Measurements from ENCODE around the gene MST1. TPM values are rescaled to one million over a fixed set of nuclear protein-coding genes. Genes with fewer than 3 reads are reported as not detected.

Gene MST1
- total and polyA plus RNA-seq, 12 donors: 7.5 to 241 (median 48.4) TPM

- Histone ChIP-seq H3K27ac (no peak overlapping the region), H3K4me3 (no peak overlapping the region), H3K36me3 (replicated peaks in 1 of 2) (no peaks in the 10 kb centered on the region), H3K27me3 (no peaks in the 10 kb centered on the region), H3K9me3 (replicated peaks in 1 of 3) (no peaks in the 10 kb centered on the region), H3K4me1 (replicated peaks in 1 of 2) (peaks cover 5 to 9% of the 10 kb centered on the region in 2 donors)
- TF ChIP-seq, protein P1, sequence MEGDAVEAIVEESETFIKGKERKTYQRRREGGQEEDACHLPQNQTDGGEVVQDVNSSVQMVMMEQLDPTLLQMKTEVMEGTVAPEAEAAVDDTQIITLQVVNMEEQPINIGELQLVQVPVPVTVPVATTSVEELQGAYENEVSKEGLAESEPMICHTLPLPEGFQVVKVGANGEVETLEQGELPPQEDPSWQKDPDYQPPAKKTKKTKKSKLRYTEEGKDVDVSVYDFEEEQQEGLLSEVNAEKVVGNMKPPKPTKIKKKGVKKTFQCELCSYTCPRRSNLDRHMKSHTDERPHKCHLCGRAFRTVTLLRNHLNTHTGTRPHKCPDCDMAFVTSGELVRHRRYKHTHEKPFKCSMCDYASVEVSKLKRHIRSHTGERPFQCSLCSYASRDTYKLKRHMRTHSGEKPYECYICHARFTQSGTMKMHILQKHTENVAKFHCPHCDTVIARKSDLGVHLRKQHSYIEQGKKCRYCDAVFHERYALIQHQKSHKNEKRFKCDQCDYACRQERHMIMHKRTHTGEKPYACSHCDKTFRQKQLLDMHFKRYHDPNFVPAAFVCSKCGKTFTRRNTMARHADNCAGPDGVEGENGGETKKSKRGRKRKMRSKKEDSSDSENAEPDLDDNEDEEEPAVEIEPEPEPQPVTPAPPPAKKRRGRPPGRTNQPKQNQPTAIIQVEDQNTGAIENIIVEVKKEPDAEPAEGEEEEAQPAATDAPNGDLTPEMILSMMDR (IDR thresholded peaks at IDR 0.05): no peak
- TF ChIP-seq POLR2A (IDR thresholded peaks at IDR 0.05): no peak
- 78 to 97% (median 95%) methylated on average over 3 to 14 of the region's 14 CpGs for WGBS, 4 donors
- intact Hi-C loops (cut with DNase I): no loop called here
- DNase-seq: no peak
Measured at GRCh38 chr3:49641921-49642707, 47.2 kb downstream of the MST1 start.

- WGBS, 4 donors: 68 to 85% (median 75%) methylated on average over 7 of the region's 7 CpGs
Measured at GRCh38 chr3:49641292-49641691, 48.0 kb downstream of the MST1 start.

GRCh38 chr3:49639551-49639950 is 49.7 kb downstream of the MST1 start:
- H3K4me1 ChIP-seq (replicated peaks in 1 of 2): peaks cover 5 to 9% of the 10 kb centered on the region in 2 donors
- WGBS, 4 donors: 83 to 98% (median 97%) methylated on average over 2 of the region's 2 CpGs; no CpG with 5 or more reads in 1 of the 4 donors
- no peak for TF ChIP-seq POLR2A (IDR thresholded peaks at IDR 0.05)
- TF ChIP-seq, protein P1 (IDR thresholded peaks at IDR 0.05): no peak
- H3K9me3 ChIP-seq (replicated peaks in 1 of 3): no peaks in the 10 kb centered on the region
- no peak for DNase-seq
- no peak overlapping the region for H3K27ac ChIP-seq
- intact Hi-C loops (cut with DNase I): no loop called here
- no peaks in the 10 kb centered on the region for H3K36me3 ChIP-seq (replicated peaks in 1 of 2)
- H3K27me3 ChIP-seq: no peaks in the 10 kb centered on the region
- no peak overlapping the region for H3K4me3 ChIP-seq

More at GRCh38 chr3:49641292-49641691, 48.0 kb downstream of the MST1 start:
- Histone ChIP-seq H3K4me1 (replicated peaks in 1 of 2) (peaks cover 5 to 9% of the 10 kb centered on the region in 2 donors), H3K27ac (no peak overlapping the region), H3K36me3 (replicated peaks in 1 of 2) (no peaks in the 10 kb centered on the region), H3K27me3 (no peaks in the 10 kb centered on the region), H3K9me3 (replicated peaks in 1 of 3) (no peaks in the 10 kb centered on the region), H3K4me3 (no peak overlapping the region)
- intact Hi-C loops (cut with DNase I): no loop called here
- DNase-seq: no peak
- TF ChIP-seq, protein P1 (IDR thresholded peaks at IDR 0.05): no peak
- TF ChIP-seq POLR2A (IDR thresholded peaks at IDR 0.05): no peak

DNA sequence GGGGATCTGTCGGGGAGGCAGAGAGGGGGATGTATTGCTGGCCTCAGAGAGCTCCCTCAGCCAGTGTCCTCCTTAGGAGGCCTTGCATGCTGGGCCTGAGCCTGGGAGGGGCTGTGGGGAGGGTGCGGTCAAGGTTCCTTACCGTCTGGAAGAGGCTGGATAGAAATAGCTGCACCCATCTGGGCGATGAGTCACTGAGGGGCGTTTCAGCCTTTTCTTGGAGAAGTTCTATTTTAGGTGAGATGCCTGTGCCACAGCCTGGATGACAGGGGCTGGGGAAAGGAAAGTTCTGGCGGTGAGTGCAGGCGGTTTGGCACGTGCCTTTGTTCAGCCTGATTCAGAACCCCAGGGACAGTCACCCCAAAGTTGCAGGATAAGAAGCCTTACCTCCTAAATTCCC is 50.8 kb downstream of the MST1 start:
- WGBS, 4 donors: 32 to 48% (median 40%) methylated on average over 7 to 8 of the region's 8 CpGs
- peak; percentile 47 to 81 (median 56) for DNase-seq
- intact Hi-C loops (cut with DNase I): no loop called here
- H3K4me1 ChIP-seq (replicated peaks in 1 of 2): peaks cover 5 to 9% of the 10 kb centered on the region in 2 donors
- no peaks in the 10 kb centered on the region for H3K27me3 ChIP-seq
- no peak overlapping the region for H3K27ac ChIP-seq
- H3K9me3 ChIP-seq (replicated peaks in 1 of 3): no peaks in the 10 kb centered on the region
- H3K36me3 ChIP-seq (replicated peaks in 1 of 2): no peaks in the 10 kb centered on the region
- TF ChIP-seq, protein P1 (IDR thresholded peaks at IDR 0.05): no peak
- no peak for TF ChIP-seq POLR2A (IDR thresholded peaks at IDR 0.05)
- H3K4me3 ChIP-seq: no peak overlapping the region

All from adrenal gland (tissue), 12 donors.